OCI-LY7 (cell line): Measurements from ENCODE around the gene PMM2. TPM values are rescaled to one million over a fixed set of nuclear protein-coding genes. Genes with fewer than 3 reads are reported as not detected.
"Not testable (repeated sequence)": the region's sequence is repeated elsewhere in the genome, so short reads cannot be mapped to it uniquely, and the experiment has no call there.

Source experiments
- BruUV-seq: library from RNA; stranded (reverse); fragments of 400-500 nt; replicated peaks from 2 replicates; lab custom pipeline; 2021; lab: Mats Ljungman, UMichigan
- CTCF ChIA-PET: fragments of 300-600 bp; sonication (Branson Sonifier 250); formaldehyde crosslinking; loops from one replicate; lab custom pipeline; 2022; ENCODE audit warnings: antibody characterized with exemption; ENCODE audit not compliant: unreplicated experiment; lab: Charles Lee
- POLR2A ChIA-PET: fragments of 300-600 bp; sonication (Branson Sonifier 250); formaldehyde crosslinking; loops from one replicate; lab custom pipeline; 2022; ENCODE audit warnings: antibody characterized with exemption; lab: Charles Lee
- DNase-seq: peaks from one replicate; pipeline ENCODE4 v3.0.0-alpha.2; 2015; ENCODE audit warnings: low spot score
- H2AFZ ChIP-seq: fragments of 200-600 bp; sonication (generic), shearing (Covaris generic); 2 replicates; pipeline ENCODE4 v1.6.1; 2014; ENCODE audit warnings: mild to moderate bottlenecking, antibody characterized with exemption, low read length, moderate library complexity
- H3K27ac ChIP-seq: fragments of 200-600 bp; sonication (generic); 2 replicates; pipeline ENCODE4 v1.5.1; 2014; ENCODE audit warnings: mixed run types, low read depth, mild to moderate bottlenecking, moderate library complexity, low read length, inconsistent platforms; ENCODE audit not compliant: poor library complexity, severe bottlenecking
- H3K36me3 ChIP-seq: fragments of 200-600 bp; sonication (generic); 2 replicates; pipeline ENCODE4 v1.6.1; 2014; ENCODE audit warnings: mild to moderate bottlenecking, antibody characterized with exemption, low read length, moderate library complexity, mixed read lengths; ENCODE audit not compliant: insufficient read depth
- H3K4me1 ChIP-seq: fragments of 200-600 bp; sonication (generic); 2 replicates; pipeline ENCODE4 v1.5.1; 2014; ENCODE audit warnings: mild to moderate bottlenecking, low read length; ENCODE audit not compliant: insufficient read depth, poor library complexity, severe bottlenecking
- H3K4me2 ChIP-seq: fragments of 200-600 bp; sonication (generic); 2 replicates; pipeline ENCODE4 v1.6.1; 2014; ENCODE audit warnings: mild to moderate bottlenecking, low read length
- H3K4me3 ChIP-seq: fragments of 200-600 bp; sonication (generic); 2 replicates; pipeline ENCODE4 v1.5.1; 2014; ENCODE audit warnings: mild to moderate bottlenecking, low read depth, low read length; ENCODE audit not compliant: poor library complexity, severe bottlenecking
- H3K79me2 ChIP-seq: fragments of 200-600 bp; sonication (generic); 2 replicates; pipeline ENCODE4 v1.6.1; 2016; ENCODE audit warnings: low read depth, mild to moderate bottlenecking, low read length, moderate library complexity, mixed read lengths; ENCODE audit not compliant: insufficient read depth
- H3K9me2 ChIP-seq: fragments of 200-600 bp; sonication (generic); 2 replicates; pipeline ENCODE4 v1.6.1; 2016; ENCODE audit warnings: mild to moderate bottlenecking, low read length, mixed read lengths; ENCODE audit not compliant: insufficient read depth
- H3K9me3 ChIP-seq: fragments of 200-600 bp; sonication (generic); 2 replicates; pipeline ENCODE4 v1.6.1; 2014; ENCODE audit warnings: mild to moderate bottlenecking, mixed run types, low read length, mixed read lengths
- H4K20me1 ChIP-seq: fragments of 200-600 bp; sonication (generic); 2 replicates; pipeline ENCODE4 v1.6.1; 2014; ENCODE audit warnings: mild to moderate bottlenecking, antibody characterized with exemption, low read length, moderate library complexity, mixed read lengths; ENCODE audit not compliant: insufficient read depth
- EZH2phosphoT487 ChIP-seq: fragments of 200-600 bp; sonication (generic); IDR thresholded peaks from 2 replicates; pipeline ENCODE4 v1.6.1; 2018; ENCODE audit warnings: low read depth, borderline replicate concordance, mild to moderate bottlenecking, mixed run types, antibody characterized with exemption, low read length, moderate library complexity, mixed read lengths
- intact Hi-C: fragments of 100-400 bp; cut with micrococcal nuclease; formaldehyde crosslinking; loops from one replicate; pipeline ENCODE4 v1.10.0; 2022; ENCODE audit not compliant: unreplicated experiment
- total RNA-seq, 2 experiments: library from RNA; depleted of rRNA in 1 of 2; stranded (reverse); fragments of >200 nt in 1 of 2; shearing (Covaris generic) in 1 of 2; gene quantifications; 2 replicates each; pipeline ENCODE4 v1.2.3, GENCODE V29; 2014 to 2022
- TF ChIP-seq, protein P1 (sequence below): fragments of 200-600 bp; sonication (generic); conservative IDR thresholded peaks from 2 replicates; pipeline ENCODE4 v1.5.1; 2014; ENCODE audit warnings: mild to moderate bottlenecking, antibody characterized with exemption, low read length, moderate library complexity, mixed read lengths

PMM2 gene
- total RNA-seq, 2 experiments from 2014 or later: 39.1 to 53.9 TPM

DNA sequence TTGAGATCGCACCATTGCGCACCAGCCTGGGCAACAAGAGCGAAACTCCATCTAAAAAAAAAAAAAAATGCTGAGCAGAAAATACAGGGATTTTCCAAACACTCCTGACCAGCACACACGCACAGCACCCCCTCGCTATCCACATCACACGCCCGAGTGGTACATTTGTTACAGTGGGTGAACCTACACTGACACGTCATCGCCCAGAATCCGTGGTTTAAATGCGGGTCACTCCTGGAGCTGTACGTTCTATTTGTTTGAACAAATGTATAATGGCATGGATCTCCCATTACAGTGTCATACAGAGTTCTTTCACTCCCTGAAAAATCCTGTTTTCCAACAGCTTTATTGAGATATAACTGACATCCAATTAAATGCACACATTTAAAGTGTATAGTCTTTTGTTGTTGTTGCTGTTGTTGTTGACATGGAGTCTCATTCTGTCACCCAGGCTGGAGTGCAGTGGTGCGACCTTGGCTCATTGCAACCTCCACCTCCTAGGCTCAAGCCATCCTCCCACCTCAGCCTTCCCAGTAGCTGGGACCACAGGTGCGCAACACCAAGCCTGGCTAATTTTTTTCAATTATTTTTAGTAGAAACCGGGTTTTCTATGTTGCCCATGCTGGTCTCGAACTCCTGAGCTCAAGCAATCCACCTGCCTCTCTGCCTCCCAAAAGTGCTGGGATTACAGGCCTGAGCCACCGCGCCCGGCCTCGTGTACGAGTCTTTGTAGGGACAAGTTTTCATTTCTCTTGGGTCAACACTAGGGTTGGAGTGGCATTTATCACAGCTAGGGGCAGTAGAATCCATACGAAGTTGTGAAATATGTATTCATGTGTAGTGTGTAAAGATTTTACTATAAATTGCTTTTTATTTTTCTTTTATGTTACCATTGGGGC is 75.6 kb downstream of the PMM2 start:
- ChIA-PET CTCF (no interaction called here), POLR2A (interaction anchor here (0.5 kb wide), 1 partner anchor 289 kb away, joined by 4 read pairs; no protein-coding TSS in a partner anchor)
- no peak overlapping the region for H2AFZ ChIP-seq
- no peaks in the 10 kb centered on the region for H3K36me3 ChIP-seq
- TF ChIP-seq, protein P1, sequence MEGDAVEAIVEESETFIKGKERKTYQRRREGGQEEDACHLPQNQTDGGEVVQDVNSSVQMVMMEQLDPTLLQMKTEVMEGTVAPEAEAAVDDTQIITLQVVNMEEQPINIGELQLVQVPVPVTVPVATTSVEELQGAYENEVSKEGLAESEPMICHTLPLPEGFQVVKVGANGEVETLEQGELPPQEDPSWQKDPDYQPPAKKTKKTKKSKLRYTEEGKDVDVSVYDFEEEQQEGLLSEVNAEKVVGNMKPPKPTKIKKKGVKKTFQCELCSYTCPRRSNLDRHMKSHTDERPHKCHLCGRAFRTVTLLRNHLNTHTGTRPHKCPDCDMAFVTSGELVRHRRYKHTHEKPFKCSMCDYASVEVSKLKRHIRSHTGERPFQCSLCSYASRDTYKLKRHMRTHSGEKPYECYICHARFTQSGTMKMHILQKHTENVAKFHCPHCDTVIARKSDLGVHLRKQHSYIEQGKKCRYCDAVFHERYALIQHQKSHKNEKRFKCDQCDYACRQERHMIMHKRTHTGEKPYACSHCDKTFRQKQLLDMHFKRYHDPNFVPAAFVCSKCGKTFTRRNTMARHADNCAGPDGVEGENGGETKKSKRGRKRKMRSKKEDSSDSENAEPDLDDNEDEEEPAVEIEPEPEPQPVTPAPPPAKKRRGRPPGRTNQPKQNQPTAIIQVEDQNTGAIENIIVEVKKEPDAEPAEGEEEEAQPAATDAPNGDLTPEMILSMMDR: peak; percentile 65
- no peak for TF ChIP-seq EZH2phosphoT487
- H3K9me2 ChIP-seq: no peaks in the 10 kb centered on the region
- no peaks in the 10 kb centered on the region for H4K20me1 ChIP-seq
- H3K4me3 ChIP-seq: no peak overlapping the region
- H3K9me3 ChIP-seq: no peaks in the 10 kb centered on the region
- intact Hi-C loops: no loop called here
- no TSS peak for BruUV-seq
- H3K79me2 ChIP-seq: peaks cover under 1% of the 10 kb centered on the region; the same call in 1 of the 2 replicates
- H3K4me1 ChIP-seq: peaks cover 32% of the 10 kb centered on the region
- no peak overlapping the region for H3K4me2 ChIP-seq
- H3K27ac ChIP-seq: no peak overlapping the region
- DNase-seq: peak; percentile 44

DNA sequence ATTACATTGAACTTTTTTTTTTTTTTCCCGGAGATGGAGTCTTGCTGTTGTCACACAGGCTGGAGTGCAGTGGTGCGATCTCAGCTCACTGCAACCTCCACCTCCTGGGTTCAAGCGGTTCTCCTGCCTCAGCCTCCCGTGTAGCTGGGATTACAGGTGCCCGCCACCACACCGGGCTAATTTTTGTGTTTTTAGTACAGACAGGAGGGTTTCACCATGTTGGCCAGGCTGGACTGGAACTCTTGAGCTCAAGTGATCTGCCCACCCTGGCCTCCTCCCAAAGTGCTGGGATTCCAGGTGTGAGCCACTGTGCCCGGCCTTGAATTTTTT is 76.2 kb downstream of the PMM2 start:
- intact Hi-C loops, H3K36me3 ChIP-seq, H3K4me2 ChIP-seq, H3K9me3 ChIP-seq, H3K79me2 ChIP-seq, DNase-seq, H3K4me3 ChIP-seq, H2AFZ ChIP-seq, BruUV-seq, H4K20me1 ChIP-seq, H3K9me2 ChIP-seq, H3K27ac ChIP-seq: not testable (repeated sequence)
- CTCF ChIA-PET: interaction anchor here (0.7 kb wide), 1 partner anchor 8 kb away, joined by 5 read pairs; no protein-coding TSS in a partner anchor
- H3K4me1 ChIP-seq: peaks cover 32% of the 10 kb centered on the region
- POLR2A ChIA-PET: interaction anchor here (0.6 to 0.8 kb wide), 2 partner anchors 8 to 97 kb away, joined by 3 read pairs; no protein-coding TSS in a partner anchor

DNA sequence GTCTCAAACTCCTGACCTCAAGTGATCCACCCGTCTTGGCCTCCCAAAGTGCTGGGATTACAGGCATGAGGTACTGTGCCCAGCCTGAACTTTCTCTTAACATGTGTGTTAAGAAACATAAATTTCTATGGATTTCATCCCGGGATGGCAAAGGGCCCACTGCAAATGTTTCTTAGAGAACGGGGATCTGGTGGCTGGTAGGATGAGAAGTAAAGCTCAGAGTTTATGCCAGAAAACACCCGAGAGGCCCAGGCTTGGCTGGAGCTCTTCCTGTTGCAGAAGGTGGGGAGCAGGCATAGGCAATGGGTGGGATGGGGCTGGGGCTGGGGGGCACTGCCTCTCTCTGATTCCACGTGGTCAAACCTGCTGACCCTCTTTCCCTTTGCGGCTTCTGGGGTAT is 76.7 kb downstream of the PMM2 start:
- Histone ChIP-seq H3K36me3 (no peaks in the 10 kb centered on the region), H2AFZ (no peak overlapping the region), H3K4me3 (no peak overlapping the region), H3K9me3 (no peaks in the 10 kb centered on the region), H3K27ac (no peak overlapping the region), H3K79me2 (no peaks in the 10 kb centered on the region), H3K4me1 (peaks cover 30% of the 10 kb centered on the region), H3K4me2 (no peak overlapping the region), H3K9me2 (no peaks in the 10 kb centered on the region), H4K20me1 (no peaks in the 10 kb centered on the region)
- no TSS peak for BruUV-seq
- intact Hi-C loops: no loop called here
- POLR2A ChIA-PET: interaction anchor here (0.6 to 0.8 kb wide), 2 partner anchors 8 to 97 kb away, joined by 3 read pairs; no protein-coding TSS in a partner anchor
- CTCF ChIA-PET: interaction anchor here (0.7 kb wide), 1 partner anchor 9 kb away, joined by 5 read pairs; no protein-coding TSS in a partner anchor
- no peak for DNase-seq
- TF ChIP-seq EZH2phosphoT487: no peak

DNA sequence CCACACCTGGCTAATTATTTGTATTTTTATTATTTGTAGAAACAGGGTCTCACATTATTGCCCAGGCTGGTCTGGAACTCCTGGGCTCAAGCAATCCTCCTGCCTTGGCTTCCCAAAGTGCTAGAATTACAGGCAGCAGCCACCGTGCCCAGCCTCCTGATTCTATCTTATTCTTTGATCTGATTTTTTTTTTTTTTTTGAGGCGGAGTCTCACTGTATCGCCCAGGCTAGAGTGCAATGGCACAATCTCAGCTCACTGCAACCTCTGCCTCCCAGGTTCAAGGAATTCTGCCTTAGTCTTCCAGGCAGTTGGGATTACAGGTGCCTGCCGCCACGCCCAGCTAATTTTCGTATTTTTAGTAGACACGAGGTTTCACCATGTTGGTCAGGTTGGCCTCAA is 77.7 kb downstream of the PMM2 start:
- H4K20me1 ChIP-seq, H3K4me3 ChIP-seq, intact Hi-C loops, H3K4me2 ChIP-seq, H3K27ac ChIP-seq, H3K9me2 ChIP-seq, H3K36me3 ChIP-seq, H2AFZ ChIP-seq, POLR2A ChIA-PET, BruUV-seq, CTCF ChIA-PET, H3K9me3 ChIP-seq, DNase-seq, H3K79me2 ChIP-seq: not testable (repeated sequence)
- peaks cover 25% of the 10 kb centered on the region for H3K4me1 ChIP-seq
